HG03025 (cell line): ENCODE measurements around the gene H2AZ2.
"Not testable (repeated sequence)": the region's sequence is repeated elsewhere in the genome, so short reads cannot be mapped to it uniquely, and the experiment has no call there.

Experiments
- ATAC-seq: cut with Tn5 transposase; IDR thresholded peaks from one replicate; pipeline ENCODE4 v1.9.1; 2021; ENCODE audit warnings: mild to moderate bottlenecking, moderate library complexity; ENCODE audit not compliant: unreplicated experiment, low FRiP score

H2AZ2 gene

GRCh38 chr7:44871918-44872317 is 24.0 kb upstream of the H2AZ2 start:
- ATAC-seq = not testable (repeated sequence)

- not testable (repeated sequence) for ATAC-seq
Observed at GRCh38 chr7:44870780-44871179, 22.9 kb upstream of the H2AZ2 start.

- not testable (repeated sequence) for ATAC-seq
Observed at GRCh38 chr7:44870336-44870735, 22.4 kb upstream of the H2AZ2 start.

GRCh38 chr7:44867073-44867995 is 19.4 kb upstream of the H2AZ2 start:
- ATAC-seq = no peak

- not testable (repeated sequence) for ATAC-seq
Observed at GRCh38 chr7:44861949-44862348, 14.1 kb upstream of the H2AZ2 start.

GRCh38 chr7:44858161-44858560 is 10.3 kb upstream of the H2AZ2 start:
- no peak for ATAC-seq

GRCh38 chr7:44854644-44855364 is 6.9 kb upstream of the H2AZ2 start:
- ATAC-seq = no peak

GRCh38 chr7:44853391-44853790 is 5.5 kb upstream of the H2AZ2 start:
- ATAC-seq = no peak

GRCh38 chr7:44852590-44852989 is 4.7 kb upstream of the H2AZ2 start:
- no peak for ATAC-seq

- no peak for ATAC-seq
Observed at GRCh38 chr7:44849885-44850544, 2.1 kb upstream of the H2AZ2 start.

GRCh38 chr7:44849259-44849884 is 1.5 kb upstream of the H2AZ2 start:
- ATAC-seq = no peak

GRCh38 chr7:44847509-44847919 is 373 bp downstream of the H2AZ2 start:
- ATAC-seq = peak; percentile 73

GRCh38 chr7:44846816-44847508 is 925 bp downstream of the H2AZ2 start:
- no peak for ATAC-seq

- not testable (repeated sequence) for ATAC-seq
Observed at GRCh38 chr7:44846390-44846789, 1.5 kb downstream of the H2AZ2 start.

- ATAC-seq = no peak
Observed at GRCh38 chr7:44845451-44845850, 2.4 kb downstream of the H2AZ2 start.

GRCh38 chr7:44843440-44843839 is 4.4 kb downstream of the H2AZ2 start:
- ATAC-seq = not testable (repeated sequence)

GRCh38 chr7:44842675-44843074 is 5.2 kb downstream of the H2AZ2 start:
- not testable (repeated sequence) for ATAC-seq

- ATAC-seq = no peak
Observed at GRCh38 chr7:44838751-44839150, 9.1 kb downstream of the H2AZ2 start.

GRCh38 chr7:44827567-44827966 is 20.3 kb downstream of the H2AZ2 start:
- no peak for ATAC-seq
